ENCODE results near the gene TTC9B. TPM values are rescaled to one million over a fixed set of nuclear protein-coding genes. Genes with fewer than 3 reads are reported as not detected.

The TTC9B gene
- total and polyA plus RNA-seq, 2 of the 13 experiments (the other 11 are each of a cell fraction or from before 2014, with no cell fraction given), result not detected

DNA sequence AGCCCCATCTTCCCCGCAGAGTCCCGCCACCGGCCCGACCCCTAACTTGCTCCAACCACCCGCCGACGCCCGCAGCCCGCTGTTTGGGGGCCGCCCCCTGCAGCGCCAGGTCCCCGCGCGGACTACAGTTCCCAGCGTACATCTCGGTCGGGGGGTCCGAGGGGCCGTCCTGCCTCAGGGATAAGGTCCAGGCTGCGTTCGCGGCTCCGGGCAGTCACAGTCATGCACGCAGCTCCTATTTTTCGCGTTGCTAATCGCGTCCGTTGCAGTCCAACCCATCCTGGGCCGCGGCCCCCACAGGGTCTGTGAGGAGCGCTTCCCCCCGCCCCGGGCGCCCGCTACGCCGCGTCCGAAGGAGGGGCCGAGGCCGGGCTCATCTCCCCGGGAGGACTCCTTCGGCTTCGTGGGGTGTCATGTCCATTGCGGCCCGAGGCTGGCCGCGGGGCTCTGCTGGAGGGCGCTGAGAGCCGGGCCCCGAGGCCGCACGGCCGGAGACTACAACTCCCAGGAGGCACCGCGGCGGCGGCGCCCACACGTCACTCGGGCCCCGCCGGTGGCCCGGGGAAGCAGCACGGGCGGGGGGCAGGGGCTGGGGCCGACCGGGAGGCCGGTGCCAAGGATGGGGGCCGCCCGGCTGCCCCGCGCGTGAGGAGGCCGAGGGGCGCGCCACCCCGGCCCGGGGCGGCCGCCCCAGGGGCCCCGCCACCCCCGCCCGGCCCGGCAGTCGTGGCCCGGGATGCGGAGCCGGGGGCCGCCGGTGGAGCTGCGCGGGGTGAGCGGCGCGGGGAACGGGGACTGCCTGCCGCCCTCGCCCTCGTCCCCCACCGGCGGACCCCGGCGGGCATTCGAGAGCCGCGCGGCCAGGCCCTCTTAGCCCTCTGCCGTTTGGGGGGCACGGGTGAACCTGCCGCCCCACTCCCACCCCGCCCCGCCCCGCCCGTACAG, 27.0 kb downstream of the TTC9B start, which contains the start of gene MAP3K10 (continued):
- TF ChIP-seq MYC (CRISPR knock-in tag; IDR thresholded peaks at IDR 0.05; ENCODE audit: borderline replicate concordance) (peak; percentile 15; the same call in 1 of the 2 replicates), PCBP2 (optimal IDR thresholded peaks at IDR 0.05; ENCODE audit: low read depth, low read length, poor library complexity, severe bottlenecking) (no peak), KDM5B (CRISPR knock-in tag; IDR thresholded peaks at IDR 0.05; ENCODE audit: borderline replicate concordance) (peak; percentile 87; the same call in 1 of the 2 replicates), ZNF772 (CRISPR knock-in tag; IDR thresholded peaks at IDR 0.05) (peak; percentile 49; the same call in 1 of the 2 replicates), ZNF549 (CRISPR knock-in tag; IDR thresholded peaks at IDR 0.05) (no peak), HOXA5 (CRISPR knock-in tag; IDR thresholded peaks at IDR 0.05) (0 out of 2 replicates have a peak, but pooled peaks have one; percentile 53), ZNF496 (CRISPR knock-in tag; IDR thresholded peaks at IDR 0.05; ENCODE audit: insufficient replicate concordance) (no peak), ZSCAN22 (CRISPR knock-in tag; IDR thresholded peaks at IDR 0.05) (no peak), SALL1 (CRISPR knock-in tag; IDR thresholded peaks at IDR 0.05) (peak; percentile 72), SP4 (CRISPR knock-in tag; IDR thresholded peaks at IDR 0.05) (0 out of 2 replicates have a peak, but pooled peaks have one; percentile 15), ZNF577 (CRISPR knock-in tag; IDR thresholded peaks at IDR 0.05; ENCODE audit: borderline replicate concordance, low read depth) (no peak), ZNF614 (CRISPR knock-in tag; IDR thresholded peaks at IDR 0.05; ENCODE audit: borderline replicate concordance) (0 out of 2 replicates have a peak, but pooled peaks have one; percentile 15), TSC22D2 (CRISPR knock-in tag; IDR thresholded peaks at IDR 0.05; ENCODE audit: borderline replicate concordance) (no peak; the same call in 1 of the 2 replicates), ZNF180 (CRISPR knock-in tag; IDR thresholded peaks at IDR 0.05; ENCODE audit: borderline replicate concordance, low read depth) (no peak), ZNF382 (CRISPR knock-in tag; IDR thresholded peaks at IDR 0.05; ENCODE audit: borderline replicate concordance) (no peak), SNAI1 (CRISPR knock-in tag; IDR thresholded peaks at IDR 0.05; ENCODE audit: borderline replicate concordance) (0 out of 2 replicates have a peak, but pooled peaks have one; percentile 47), ZNF605 (CRISPR knock-in tag; IDR thresholded peaks at IDR 0.05) (no peak)
- TF ChIP-seq, protein P1, sequence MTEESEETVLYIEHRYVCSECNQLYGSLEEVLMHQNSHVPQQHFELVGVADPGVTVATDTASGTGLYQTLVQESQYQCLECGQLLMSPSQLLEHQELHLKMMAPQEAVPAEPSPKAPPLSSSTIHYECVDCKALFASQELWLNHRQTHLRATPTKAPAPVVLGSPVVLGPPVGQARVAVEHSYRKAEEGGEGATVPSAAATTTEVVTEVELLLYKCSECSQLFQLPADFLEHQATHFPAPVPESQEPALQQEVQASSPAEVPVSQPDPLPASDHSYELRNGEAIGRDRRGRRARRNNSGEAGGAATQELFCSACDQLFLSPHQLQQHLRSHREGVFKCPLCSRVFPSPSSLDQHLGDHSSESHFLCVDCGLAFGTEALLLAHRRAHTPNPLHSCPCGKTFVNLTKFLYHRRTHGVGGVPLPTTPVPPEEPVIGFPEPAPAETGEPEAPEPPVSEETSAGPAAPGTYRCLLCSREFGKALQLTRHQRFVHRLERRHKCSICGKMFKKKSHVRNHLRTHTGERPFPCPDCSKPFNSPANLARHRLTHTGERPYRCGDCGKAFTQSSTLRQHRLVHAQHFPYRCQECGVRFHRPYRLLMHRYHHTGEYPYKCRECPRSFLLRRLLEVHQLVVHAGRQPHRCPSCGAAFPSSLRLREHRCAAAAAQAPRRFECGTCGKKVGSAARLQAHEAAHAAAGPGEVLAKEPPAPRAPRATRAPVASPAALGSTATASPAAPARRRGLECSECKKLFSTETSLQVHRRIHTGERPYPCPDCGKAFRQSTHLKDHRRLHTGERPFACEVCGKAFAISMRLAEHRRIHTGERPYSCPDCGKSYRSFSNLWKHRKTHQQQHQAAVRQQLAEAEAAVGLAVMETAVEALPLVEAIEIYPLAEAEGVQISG (CRISPR knock-in tag; IDR thresholded peaks at IDR 0.05), result peak; percentile 87
- TF ChIP-seq, protein P2, sequence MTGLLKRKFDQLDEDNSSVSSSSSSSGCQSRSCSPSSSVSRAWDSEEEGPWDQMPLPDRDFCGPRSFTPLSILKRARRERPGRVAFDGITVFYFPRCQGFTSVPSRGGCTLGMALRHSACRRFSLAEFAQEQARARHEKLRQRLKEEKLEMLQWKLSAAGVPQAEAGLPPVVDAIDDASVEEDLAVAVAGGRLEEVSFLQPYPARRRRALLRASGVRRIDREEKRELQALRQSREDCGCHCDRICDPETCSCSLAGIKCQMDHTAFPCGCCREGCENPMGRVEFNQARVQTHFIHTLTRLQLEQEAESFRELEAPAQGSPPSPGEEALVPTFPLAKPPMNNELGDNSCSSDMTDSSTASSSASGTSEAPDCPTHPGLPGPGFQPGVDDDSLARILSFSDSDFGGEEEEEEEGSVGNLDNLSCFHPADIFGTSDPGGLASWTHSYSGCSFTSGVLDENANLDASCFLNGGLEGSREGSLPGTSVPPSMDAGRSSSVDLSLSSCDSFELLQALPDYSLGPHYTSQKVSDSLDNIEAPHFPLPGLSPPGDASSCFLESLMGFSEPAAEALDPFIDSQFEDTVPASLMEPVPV (CRISPR knock-in tag; IDR thresholded peaks at IDR 0.05), result no peak
- TF ChIP-seq, protein P3, sequence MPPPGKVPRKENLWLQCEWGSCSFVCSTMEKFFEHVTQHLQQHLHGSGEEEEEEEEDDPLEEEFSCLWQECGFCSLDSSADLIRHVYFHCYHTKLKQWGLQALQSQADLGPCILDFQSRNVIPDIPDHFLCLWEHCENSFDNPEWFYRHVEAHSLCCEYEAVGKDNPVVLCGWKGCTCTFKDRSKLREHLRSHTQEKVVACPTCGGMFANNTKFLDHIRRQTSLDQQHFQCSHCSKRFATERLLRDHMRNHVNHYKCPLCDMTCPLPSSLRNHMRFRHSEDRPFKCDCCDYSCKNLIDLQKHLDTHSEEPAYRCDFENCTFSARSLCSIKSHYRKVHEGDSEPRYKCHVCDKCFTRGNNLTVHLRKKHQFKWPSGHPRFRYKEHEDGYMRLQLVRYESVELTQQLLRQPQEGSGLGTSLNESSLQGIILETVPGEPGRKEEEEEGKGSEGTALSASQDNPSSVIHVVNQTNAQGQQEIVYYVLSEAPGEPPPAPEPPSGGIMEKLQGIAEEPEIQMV (CRISPR knock-in tag; IDR thresholded peaks at IDR 0.05; ENCODE audit: low read depth), result no peak
